ENCODE measurements around the gene CHDH.

CHDH gene

DNA sequence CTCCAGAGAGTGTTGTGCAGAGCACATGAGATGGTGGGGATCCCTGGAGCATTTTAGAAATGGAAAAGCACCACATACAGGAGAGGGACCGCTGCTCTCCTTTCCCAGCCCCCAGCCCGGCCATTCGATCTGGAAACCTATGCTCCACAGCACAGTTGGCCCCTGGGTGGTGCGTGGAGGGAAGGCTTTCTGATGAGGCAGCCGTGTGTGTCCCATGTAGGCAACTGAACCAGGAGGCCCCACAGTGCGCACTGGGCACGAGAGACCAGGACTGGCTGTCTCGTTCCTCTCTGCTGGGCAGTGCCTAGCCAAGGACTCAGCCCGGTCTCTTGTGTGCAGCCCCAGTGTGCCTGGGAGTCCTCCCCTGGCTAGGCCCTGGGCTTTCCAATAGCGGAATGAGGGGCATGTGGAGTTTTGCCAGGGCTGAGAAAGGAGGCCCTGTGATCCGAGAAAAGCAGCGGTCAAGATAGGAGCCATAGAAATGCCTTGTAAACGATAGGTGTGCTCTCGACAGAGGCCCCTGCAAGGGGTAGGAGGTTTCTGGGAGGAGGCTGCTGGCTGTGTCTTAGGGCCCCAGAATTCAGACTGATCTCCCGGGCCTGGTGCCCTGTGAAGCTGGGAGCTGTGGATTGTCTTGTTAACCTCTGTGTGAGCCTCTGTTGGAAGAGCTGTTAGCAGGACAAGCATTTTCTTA lies 39.0 kb downstream of the CHDH start:
- DNase-seq, result no peak

DNA sequence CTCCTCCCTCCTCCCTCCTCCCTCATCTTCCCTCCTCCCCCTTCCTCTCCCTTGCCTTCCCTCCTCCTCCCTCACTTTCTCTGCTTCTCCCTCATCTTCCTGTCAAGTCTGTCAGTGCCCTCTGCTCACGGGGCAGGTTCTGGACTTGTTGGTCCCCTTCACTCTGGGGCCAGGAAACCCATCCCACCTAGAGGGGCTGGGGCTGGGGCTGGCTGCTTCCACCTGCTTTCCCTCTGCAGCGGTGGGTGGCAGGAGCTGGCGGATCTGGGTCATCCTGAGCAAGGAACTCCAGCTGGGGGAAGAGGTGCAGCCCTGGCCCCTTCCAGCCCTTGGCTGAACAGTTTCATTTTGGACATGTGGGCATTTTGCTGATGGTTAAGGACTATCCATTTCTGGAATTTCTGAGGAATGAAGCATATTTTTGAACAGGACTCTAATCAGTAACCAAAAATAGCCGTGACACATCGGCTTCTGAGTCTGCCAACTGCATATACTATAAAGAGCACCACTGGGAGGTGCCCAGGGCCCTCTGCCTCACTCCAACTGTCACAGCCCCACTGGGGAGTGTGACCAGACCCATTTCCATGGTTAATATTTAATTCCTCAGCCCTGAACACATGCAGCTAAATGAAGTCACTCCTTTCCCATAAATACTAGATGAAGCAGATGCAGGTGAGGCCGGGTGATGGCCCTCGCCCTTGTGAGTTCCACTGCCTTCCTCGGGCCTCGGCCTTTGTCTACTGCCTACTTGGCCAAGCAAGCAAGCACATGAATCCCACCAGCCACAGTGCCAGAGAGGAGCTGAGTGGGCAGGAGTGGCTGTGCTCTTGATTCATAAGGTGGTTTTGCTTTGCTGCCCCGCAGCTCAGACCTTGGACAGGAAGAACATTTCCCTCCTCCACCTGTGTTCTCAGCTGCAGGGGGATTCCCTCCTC lies 39.8 kb downstream of the CHDH start:
- DNase-seq, result no peak

DNA sequence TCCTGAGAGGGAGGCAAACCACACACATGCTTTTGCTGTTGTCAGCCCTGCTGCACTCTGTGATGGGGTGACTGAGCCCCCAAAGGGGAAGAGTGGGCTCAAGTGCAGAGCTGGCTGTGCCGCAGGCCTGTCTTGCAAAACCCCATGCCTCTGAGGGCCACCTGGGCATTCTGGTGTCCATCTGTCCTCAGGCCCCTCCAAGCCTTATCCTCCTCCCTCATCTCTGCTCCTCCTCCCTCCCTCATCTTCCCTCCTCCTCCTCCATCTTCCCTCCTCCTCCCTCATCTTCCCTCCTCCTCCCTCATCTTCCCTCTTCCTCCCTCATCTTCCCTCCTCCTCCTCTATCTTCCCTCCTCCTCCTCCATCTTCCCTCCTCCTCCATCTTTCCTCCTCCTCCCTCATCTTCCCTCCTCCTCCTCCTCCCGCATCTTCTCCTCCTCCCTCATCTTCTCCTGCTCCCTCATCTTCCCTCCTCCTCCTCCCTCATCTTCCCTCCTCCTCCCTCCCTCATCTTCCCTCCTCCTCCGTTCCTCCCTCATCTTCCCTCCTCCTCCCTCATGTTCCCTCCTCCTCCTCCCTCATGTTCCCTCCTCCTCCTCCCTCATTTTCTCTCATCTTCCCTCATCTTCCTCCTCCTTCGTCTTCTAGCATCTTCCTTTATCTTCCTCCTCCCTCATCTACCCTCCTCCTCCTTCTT lies 40.6 kb downstream of the CHDH start:
- DNase-seq, result no peak

DNA sequence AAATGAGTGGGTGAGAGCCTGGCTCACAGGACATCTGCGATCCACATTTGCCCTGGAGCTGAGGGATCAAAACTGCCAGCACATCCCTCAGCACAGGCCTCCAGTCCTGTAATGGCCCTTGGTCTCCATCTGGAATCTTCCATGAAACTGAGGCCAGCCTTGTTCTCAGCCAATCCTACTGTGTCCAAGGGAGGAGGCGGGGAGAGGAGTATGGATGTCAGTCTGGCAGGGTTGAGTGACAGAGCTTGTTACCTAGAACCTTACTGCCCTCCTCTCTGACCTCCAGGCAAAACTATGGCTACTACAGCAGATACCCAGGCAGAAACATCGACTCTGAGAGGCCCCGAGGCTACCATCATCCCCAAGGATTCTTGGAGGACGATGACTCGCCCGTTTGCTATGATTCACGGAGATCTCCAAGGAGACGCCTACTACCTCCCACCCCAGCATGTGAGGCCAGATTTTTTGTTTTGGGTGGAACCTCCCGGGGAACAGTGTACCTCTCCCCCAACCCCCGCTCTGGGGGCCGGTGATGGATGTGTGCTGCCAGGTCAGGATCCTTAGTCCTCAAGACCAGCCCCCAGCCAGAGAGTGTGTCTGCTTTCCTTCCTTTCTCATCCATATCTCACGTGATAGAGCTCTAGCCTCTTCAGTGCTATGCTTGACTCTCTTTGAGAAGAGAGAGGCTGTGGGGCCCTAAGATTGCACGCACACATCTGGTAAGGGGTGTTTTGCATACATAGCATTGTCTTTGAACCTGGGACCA lies 41.3 kb downstream of the CHDH start:
- no peak for DNase-seq

DNA sequence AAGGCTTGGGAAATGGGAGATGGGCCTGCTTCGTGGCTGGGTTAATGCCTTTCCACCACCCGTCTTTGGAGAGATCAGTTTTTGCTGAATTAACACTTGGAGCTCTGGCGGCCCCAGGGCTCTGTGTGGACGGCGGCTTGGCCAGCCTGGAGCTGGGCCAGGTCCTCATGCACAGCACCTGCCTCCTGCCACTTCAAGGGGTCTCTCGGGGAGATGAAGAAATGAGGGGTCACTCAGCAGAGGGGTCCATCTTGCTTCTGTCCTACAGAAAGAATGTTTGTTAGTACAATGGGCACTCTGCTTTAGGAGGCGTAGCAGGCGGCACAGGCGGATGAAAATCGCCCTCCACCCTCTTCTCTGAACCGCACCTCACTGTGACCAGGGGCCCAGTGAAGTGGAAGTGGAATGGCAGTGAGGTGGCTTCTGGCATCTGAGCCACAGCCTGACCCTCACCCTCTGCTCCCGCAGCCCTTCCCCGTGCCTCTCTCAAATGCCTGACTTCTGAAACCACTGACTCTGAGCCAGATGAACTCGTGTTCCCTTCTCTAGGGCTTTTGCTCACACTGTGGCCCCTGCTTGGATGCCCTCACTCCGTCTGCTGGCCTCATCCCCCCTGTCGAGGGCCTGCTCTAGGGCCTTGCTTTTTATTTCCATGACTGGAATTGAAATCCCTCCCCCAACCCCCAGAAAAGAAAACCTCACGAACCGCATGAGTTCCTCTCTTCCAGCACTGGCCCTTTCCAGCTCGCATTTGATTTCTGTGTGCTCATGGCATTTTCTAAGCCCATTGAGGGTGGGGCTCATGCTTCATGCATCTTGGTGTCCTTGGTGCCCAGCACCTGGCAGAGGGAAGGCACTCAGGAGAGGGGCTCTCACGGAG lies 42.2 kb downstream of the CHDH start:
- DNase-seq, result no peak

DNA sequence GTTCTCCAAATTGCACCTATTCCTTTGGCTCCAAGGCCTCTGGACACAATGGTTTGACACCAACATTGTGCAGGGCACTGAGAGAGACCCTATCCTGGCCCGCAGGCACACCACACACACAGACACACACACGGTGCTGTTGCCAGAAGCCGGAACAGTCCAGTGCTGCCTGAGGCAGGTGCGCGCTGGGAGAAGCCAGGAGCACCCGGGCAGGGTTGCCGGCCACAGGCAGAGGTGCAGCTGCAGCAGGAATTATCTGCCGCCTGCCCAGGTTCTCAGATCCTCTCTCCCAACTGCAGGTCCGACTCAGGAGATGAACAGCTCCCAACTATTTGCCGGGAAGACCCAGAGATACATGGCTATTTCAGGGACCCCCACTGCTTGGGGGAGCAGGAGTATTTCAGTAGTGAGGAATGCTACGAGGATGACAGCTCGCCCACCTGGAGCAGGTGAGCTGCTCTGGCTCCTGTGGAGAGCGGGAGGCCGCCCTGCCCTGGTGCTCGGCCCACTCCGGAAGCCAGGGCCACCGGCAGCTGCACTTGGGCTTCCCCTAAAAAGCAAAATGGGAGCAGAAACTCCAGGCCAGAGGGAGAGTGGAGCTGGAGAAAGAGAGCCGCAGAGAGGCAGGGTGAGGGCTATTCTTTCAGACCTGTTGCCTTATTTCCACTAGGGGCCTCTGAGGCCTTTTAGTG lies 42.9 kb downstream of the CHDH start:
- DNase-seq, result no peak

DNA sequence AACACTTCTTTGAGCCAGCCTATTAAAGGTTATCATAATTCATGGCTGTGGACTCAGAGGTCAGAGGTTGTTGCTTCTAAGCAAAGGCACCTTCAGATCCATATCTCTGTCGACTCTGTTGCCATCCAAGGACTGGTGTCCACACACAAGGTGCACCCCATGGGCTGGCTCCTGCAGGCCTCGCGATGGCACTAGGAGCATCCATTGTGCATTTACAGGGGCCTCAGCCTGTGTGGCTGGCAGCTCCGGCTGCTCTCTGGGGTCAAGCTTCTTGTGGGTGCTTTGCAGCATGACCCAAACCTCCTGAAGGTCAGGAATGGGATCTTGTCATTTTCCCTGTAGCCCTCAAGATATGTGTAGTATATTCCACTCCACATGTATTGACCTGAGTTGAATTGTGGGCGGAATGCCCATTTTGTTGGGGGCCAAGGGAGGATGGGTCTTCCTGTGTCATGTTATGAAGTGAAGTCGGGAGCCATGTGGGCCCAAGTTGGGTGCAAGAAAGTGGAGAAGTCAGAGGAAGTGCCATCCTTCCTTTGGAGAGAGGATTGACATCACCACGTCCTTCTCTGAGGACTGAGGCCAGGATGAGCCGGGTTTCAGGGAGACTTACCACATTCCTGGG lies 43.9 kb downstream of the CHDH start:
- no peak for DNase-seq

DNA sequence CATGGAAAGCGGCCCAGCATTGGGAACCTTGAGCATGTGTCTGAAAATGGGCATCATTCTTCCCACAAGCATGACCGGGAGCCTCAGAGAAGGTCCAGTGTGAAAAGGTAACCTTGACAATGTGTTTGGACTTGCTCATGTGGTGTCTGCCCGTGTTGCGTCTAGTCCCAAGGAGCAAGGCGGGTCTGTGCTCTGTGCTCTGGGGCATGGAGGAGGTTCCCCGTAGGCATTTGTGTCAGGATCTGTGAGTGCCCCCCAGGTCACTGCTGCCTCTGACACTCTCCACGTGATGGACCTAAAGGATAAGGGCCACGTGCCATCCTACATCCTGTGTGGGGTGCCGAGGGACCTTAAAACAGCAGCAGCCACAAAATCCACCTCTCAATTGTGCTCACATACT lies 44.9 kb downstream of the CHDH start:
- DNase-seq, result no peak

DNA sequence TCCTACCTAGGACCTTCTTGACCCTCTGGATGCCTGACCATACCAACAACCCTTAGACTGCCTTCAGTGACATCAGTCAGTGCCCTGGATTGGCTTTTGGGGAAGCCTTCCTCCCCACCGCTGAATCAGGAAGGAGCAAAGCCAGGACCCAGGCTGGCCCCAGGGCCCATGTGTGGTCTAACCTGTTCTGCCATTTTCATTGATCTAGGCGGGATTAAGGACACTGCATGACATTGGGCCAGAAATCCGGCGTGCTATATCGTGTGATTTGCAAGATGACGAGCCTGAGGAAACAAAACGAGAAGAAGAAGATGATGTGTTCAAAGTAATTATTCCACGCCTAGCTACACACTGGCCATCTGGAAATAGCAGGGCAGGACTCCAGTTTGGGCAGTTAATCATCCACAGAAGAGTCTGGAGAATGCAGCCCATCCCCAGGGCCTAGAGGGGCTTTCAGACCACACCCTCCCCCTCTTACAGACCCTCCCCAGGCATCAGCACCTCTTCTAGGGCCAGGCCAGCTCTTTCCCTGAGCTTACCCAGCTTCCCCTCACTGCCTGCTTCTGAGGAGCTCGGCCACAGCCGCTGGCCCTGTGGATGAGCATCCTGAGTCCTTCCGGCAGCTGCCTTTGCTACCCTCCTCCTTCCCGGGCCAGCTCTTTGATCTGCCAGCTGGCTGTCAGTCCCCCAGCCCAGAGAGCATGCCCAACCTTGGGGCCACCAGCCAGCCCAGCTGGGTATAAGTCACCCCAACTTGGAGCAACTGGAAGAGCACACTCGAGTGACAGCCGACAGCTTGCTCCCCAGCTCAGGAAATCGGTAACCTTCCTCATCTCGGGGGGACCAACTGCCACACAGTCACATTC lies 45.9 kb downstream of the CHDH start:
- DNase-seq, result no peak

DNA sequence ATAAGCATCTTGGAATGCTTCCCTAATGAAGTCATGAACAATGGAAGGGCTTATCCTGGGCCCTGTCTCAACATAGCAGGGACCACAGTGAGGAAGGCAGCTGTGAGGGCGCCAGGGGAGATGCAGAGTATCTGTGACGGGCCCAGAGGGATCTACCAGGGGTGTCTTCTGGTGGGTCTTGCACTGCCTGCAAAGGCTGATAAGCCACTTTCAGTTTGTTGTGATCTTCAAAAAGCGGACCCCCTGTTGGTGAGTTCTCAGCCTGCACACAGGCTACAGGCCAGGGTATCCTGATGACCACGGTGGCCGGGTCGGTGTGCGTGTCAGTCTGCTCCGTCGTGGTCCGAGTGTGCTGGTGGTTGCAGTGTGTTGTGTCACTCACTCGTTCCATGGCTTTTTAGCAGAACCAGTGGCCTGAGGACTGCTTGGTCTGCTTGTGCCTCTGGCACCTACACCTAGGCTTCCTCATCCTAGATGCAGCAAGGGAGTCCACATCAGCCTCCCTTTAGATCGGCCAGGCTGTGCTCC lies 46.8 kb downstream of the CHDH start:
- no peak for DNase-seq

DNA sequence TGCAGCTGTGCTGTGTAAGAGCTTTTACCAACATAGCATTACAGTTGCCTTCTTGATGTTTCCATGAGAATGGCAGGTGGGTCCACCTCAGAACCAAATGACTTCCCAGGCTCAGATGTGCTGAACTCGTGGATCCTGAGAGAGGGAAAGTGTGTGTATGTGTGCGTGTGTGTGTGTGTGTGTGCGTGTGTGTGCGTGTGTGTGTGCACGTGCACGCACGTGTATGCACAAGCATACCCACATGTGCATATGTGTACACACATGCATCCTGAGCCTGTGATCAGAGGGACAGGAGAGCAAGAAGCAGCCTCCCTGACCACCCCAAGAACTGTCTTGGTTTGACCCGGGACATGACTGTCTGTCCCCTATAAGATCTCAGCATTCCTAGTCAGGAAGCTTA lies 48.1 kb downstream of the CHDH start:
- DNase-seq, result no peak

DNA sequence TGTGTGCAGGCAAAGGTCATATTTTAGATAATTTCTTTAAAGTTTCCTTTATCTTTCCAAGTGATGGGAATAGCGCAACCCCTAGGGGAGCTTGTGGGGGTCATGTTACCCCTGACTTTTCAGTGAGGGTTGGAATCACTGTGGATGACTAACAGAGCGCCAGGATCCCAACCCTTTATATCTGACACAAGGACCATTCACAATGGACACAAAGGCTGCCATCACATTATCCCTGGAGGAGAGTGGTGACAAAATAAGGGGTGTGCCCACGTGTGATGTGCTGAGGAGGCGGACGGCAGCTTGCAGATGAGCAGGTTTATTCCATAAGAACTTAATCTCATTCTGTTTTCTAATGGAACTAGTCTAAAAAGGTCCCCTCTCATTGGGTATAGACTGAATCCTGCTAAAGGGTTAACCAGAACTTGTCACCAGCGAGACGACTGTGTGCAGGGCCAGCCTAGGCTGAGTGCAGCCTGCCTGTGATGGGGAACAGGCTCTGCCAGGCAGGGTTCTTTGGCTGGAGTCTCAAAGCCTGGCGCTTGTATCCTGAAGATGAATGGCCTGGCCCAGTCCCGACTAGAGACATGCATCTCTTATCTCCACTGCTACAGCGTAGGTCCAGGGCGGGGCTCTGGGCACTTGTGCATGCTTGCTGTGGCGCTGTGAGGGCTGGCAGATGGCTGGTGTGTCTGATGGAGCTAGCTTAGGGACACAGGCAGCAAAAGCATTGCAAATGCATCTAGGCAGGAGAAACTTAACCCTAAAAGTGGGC lies 50.2 kb downstream of the CHDH start:
- DNase-seq, result peak; percentile 69

DNA sequence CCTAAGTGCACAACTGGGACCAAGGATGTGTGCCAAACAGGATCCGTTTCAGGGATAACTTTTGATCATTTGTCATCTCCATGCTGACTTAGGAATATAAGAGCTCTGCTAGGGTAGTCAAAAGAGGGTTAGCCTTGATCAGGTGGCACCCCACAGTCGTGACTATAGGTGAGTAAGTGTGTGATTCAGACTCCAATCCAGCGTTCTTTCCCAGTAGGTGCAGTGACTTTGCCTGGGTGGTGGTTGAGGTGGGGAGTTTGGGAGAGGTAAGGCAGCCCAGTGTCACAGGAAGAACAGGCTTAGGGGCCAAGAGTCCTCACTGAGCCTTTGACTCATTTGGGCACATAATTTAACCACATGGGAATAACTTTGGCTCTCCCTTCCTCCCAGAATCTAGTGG lies 51.0 kb downstream of the CHDH start:
- DNase-seq, result no peak

DNA sequence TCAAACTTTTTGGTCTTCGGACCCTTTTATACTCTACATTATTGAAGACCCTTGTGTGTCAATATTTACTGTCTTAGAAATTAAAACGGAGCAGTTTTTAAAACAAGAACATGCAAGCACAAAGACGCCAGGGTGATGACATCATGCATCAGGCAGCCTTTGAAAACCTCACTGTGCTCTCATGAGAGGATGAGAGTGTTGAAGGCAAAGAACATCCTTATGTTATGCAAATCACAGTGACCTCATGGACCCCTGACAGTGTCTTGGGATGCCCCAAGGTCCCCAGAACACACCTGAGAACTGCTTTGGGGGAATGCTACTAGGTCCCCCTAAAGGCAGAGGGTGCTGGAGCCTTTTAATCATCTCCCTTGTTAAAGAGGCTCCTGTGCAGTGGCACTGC lies 51.6 kb downstream of the CHDH start:
- DNase-seq, result no peak

DNA sequence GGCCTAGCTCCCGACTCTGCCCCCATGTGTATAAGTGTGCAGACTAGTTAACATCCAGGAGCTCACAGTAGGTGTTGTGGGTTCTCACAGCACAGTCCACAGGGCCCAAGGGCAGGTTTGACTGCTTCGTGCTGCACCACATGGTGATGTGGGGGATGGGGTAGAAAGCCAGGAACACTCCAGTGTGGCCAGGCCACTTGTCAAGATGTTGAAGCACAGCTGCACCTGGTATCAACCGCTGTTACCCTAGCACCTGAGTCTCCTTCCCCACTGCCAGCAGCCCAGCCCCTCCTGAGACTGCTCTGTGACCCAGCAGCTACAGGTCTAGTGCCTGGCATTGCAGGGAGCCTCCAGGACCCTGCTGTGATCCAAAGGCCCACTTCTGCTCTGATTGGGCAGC lies 53.4 kb downstream of the CHDH start:
- no peak for DNase-seq

DNA sequence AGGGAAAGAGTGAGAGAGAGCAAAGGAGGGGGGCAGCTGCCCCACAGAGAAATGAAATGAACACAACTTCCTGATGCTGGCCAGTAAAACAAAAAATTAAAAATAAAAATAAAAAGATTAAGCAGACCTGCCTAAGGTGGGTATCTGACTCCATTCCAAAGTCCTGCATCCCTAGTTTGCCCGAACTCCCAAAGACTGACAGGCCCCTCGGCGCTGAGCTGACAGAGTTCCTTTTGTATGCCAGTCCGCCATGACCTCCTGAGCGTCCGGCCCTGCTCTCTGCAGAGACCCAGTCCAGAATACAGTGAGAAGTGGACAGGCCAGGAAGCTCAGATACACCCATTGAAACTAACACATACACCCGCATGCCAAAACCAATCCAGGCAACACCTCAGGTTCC lies 54.9 kb downstream of the CHDH start:
- DNase-seq, result no peak

DNA sequence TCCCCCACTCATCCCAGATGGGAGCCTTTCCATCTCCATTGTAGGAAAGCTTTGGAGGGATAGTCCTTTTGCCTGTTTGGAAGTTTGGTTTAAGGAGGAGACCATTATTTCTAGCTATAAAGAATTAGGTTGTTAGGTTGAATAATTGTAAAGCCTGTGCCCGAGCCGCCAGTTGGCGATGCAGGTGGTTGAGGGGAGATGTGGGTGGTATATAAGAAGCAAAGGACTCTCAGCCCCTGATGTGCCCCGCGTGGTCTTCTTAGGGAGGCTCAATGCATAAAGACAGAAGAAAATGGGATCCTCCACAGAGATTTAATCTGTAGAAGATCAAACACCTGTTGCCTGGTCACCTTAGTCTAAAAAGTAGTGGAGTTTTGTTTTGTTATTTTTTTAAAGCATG lies 55.7 kb downstream of the CHDH start:
- DNase-seq, result no peak

DNA sequence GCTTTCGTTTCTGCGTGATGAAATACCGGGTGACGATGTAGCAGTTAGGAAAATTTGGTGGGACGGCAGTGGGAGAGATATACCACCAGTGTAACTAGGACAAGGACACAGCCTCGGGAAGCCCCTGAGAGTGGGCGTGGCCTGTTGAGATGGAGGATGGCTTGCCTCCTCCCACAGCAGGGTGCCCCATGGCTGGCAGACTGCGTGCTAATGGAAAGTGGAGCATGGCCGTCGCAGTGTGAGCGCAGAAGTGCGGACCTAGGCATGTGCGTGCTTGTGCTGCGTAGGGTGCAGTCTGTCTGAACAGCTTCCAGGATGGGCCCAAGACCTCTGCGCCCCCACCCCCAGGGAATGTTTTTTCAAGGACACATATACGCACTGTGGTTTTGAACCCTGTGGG lies 56.8 kb downstream of the CHDH start:
- no peak for DNase-seq

DNA sequence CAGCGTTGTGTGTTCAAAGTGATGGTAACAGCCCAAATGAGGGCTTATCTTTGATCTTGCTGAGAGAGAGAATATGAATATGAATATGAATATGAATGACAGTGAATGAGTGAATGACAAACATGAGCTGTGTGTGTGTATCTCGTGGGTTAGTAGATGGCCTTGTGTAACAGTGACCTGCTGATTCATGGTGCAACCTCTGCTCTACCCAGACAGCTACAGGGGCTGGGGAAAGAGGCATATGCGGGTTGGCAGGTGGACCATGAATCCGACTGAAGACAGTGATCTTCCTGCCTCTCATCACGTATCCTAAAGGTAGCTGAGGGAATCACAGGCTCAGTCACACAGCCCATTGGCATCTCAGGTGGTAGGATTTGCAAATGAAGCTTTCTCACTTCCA lies 58.2 kb downstream of the CHDH start:
- DNase-seq, result no peak

All from hematopoietic multipotent progenitor cell treated with erythropoietin and hydrocortisone succinate and interleukin-3 and kit ligand, for 4 days (in vitro differentiated cells).